Measurements from ENCODE around the gene HTR6. TPM values are rescaled to one million over a fixed set of nuclear protein-coding genes. Genes with fewer than 3 reads are reported as not detected.

Gene HTR6
- total and polyA plus RNA-seq, 8 donors = 0.09 TPM; not detected in 7

DNA sequence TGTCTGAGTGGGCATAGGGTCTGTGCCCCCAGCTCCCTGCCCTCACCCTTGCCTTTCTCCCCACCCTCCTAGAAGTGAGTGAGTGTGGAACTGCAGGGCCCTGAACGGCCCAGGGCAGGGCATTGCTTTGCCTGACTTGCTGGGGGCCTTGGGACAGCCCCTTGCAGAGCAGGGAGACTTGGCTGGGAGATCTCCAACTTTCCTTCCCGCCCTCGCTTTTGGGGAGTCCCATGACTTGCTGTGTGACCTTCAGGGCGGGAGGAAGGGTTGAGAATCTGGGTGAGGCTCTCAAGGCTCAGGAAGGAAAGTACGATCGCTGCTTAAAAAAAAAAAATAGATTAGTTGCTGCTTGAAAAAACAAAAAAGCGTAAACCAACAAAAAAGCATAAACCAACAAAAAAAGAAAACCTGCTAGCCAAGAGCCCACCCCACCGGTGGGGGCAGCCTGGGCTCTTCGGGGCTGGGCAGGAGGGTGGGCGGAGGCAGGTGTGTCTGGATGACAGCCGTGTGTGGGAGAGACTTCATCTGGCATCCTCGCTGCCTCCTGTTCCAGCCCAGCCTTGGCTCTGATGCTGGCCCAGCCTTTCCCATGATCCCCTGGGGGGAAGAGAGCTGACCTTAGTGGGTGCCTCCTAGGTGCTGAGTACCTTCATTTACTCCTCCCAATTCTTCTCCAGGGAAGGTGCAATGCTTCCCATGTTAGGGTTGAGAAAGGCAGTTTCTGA lies 14.1 kb upstream of the HTR6 start:
- intact Hi-C loops (cut with DNase I) = loop anchor here in 1 of 2 donors (10.0 kb wide), 1 partner anchor 306 kb away; no protein-coding TSS in a partner anchor
- no peaks in the 10 kb centered on the region for H3K36me3 ChIP-seq
- TF ChIP-seq, protein P1, sequence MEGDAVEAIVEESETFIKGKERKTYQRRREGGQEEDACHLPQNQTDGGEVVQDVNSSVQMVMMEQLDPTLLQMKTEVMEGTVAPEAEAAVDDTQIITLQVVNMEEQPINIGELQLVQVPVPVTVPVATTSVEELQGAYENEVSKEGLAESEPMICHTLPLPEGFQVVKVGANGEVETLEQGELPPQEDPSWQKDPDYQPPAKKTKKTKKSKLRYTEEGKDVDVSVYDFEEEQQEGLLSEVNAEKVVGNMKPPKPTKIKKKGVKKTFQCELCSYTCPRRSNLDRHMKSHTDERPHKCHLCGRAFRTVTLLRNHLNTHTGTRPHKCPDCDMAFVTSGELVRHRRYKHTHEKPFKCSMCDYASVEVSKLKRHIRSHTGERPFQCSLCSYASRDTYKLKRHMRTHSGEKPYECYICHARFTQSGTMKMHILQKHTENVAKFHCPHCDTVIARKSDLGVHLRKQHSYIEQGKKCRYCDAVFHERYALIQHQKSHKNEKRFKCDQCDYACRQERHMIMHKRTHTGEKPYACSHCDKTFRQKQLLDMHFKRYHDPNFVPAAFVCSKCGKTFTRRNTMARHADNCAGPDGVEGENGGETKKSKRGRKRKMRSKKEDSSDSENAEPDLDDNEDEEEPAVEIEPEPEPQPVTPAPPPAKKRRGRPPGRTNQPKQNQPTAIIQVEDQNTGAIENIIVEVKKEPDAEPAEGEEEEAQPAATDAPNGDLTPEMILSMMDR (IDR thresholded peaks at IDR 0.05) = no peak
- H3K9me3 ChIP-seq = no peaks in the 10 kb centered on the region
- peaks cover 13 to 33% of the 10 kb centered on the region in 2 donors for H3K4me1 ChIP-seq
- peak overlapping the region; percentile 36 to 46 for H3K27ac ChIP-seq
- H3K4me3 ChIP-seq = no peak overlapping the region
- no peak for ATAC-seq
- peaks cover 0 to 21% of the 10 kb centered on the region in 2 donors for H3K27me3 ChIP-seq
- DNase-seq = no peak

DNA sequence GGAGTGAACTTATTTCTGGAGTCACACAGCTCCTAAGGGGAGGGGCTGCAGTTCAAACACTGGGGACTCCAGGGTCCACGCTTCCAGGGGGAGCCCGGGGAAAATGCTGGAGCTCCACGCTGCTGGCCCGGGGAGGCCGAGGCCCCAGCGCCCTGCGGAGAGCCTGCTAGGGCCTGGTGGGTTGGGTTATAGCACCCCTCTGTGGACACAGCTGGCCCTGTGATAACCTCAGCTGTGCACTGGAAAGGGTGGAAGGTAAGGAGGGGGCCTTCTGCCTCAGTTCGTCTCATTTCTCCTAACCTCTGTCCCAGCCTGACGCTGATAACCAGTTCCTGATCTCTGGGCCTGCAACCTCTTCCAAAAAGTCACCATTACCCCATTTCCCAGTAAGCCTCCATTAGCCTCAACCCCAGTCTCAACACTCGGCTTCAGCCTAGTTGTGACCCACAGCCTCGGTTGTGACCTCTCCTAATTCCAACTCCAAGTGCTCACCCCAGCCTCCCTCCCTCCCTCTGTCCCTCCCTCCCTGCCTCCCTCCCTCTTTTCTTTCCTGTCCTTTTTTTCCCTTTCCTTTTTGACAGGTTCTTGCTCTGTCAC lies 13.4 kb upstream of the HTR6 start:
- DNase-seq = peak in 2 of 4 donors; percentile 42 to 67
- Histone ChIP-seq H3K4me3 (no peak overlapping the region), H3K36me3 (no peaks in the 10 kb centered on the region), H3K27me3 (peaks cover 0 to 14% of the 10 kb centered on the region in 2 donors), H3K9me3 (no peaks in the 10 kb centered on the region), H3K4me1 (peaks cover 13 to 28% of the 10 kb centered on the region in 2 donors), H3K27ac (peak overlapping the region; percentile 36 to 46)
- TF ChIP-seq, protein P1 (IDR thresholded peaks at IDR 0.05) = peak; percentile 41 to 45
- intact Hi-C loops (cut with DNase I) = loop anchor here in 1 of 2 donors (10.0 kb wide), 1 partner anchor 306 kb away; no protein-coding TSS in a partner anchor
- ATAC-seq = peak; percentile 62

DNA sequence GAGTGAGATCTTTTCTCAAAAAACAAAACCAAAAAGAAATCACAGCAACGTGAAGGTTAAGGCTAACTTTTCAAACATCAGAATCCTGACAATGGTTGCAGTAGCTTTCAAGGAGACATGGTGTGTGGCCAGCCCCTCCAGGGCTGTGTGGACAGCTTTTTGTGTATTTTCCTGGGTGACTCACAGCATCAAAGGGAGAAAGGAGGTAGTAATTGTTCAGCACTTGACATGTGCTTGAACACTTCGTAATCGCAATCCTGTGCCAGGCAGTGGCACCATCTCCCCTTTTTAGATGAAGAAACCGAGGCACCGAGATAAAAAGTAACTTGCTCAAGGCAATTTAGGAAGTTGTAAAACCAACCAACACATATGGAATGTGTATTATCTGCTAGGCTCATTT lies 10.3 kb upstream of the HTR6 start:
- no peak overlapping the region for H3K4me3 ChIP-seq
- intact Hi-C loops (cut with DNase I) = loop anchor here in 1 of 2 donors (10.0 kb wide), 1 partner anchor 310 kb away; no protein-coding TSS in a partner anchor
- no peak overlapping the region for H3K27ac ChIP-seq
- H3K36me3 ChIP-seq = no peaks in the 10 kb centered on the region
- TF ChIP-seq, protein P1 (IDR thresholded peaks at IDR 0.05) = no peak
- ATAC-seq (peak; percentile 71), DNase-seq (no peak)
- H3K27me3 ChIP-seq = no peaks in the 10 kb centered on the region
- no peaks in the 10 kb centered on the region for H3K9me3 ChIP-seq
- H3K4me1 ChIP-seq = peaks cover 13 to 17% of the 10 kb centered on the region in 2 donors

DNA sequence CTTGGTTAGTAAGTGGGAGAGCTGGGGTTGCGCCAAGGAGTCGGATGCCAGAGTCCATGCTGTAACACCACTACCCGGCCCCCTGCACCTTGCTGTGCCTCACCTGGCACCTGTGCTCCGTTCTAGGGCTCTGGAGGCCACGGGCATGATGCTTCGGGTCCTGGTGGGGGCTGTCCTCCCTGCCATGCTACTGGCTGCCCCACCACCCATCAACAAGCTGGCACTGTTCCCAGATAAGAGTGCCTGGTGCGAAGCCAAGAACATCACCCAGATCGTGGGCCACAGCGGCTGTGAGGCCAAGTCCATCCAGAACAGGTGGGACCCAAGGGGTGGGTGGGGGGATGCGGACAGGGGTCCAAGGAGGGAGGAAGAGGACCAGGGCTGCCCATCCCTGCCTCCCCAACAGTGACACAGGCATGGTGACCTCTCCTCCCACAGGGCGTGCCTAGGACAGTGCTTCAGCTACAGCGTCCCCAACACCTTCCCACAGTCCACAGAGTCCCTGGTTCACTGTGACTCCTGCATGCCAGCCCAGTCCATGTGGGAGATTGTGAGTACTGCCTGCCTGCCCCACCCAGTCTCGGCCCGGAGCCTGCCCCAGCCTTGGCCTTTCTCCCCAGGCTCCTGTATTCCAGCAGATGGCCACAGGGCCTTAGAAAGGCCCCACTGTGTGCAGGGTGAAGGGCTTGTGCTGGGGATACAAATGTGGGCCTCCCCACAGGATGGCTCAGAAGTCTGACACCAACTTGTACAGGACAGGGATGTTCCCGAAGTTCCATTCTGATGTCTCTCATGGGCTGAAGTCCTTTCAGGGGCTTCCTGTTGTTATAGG lies 9.6 kb upstream of the HTR6 start:
- no peaks in the 10 kb centered on the region for H3K36me3 ChIP-seq
- TF ChIP-seq, protein P1 (IDR thresholded peaks at IDR 0.05) = no peak
- H3K27ac ChIP-seq = no peak overlapping the region
- H3K27me3 ChIP-seq = peaks cover 0 to 6% of the 10 kb centered on the region in 2 donors
- intact Hi-C loops (cut with DNase I) = loop anchor here in 1 of 2 donors (10.0 kb wide), 1 partner anchor 310 kb away; no protein-coding TSS in a partner anchor
- peak; percentile 1 for ATAC-seq
- peaks cover 13 to 19% of the 10 kb centered on the region in 2 donors for H3K4me1 ChIP-seq
- no peak for DNase-seq
- H3K4me3 ChIP-seq = no peak overlapping the region
- no peaks in the 10 kb centered on the region for H3K9me3 ChIP-seq

Measured in left lung (tissue), 10 donors.